ENCODE results near the gene ZNF609. TPM values are rescaled to one million over a fixed set of nuclear protein-coding genes. Genes with fewer than 3 reads are reported as not detected.

Gene ZNF609
- total RNA-seq, 5 donors from 2014 or later (not counting 1 experiment from before 2014, with no cell fraction given), result 52.7 to 81.8 (median 59.3) TPM

DNA sequence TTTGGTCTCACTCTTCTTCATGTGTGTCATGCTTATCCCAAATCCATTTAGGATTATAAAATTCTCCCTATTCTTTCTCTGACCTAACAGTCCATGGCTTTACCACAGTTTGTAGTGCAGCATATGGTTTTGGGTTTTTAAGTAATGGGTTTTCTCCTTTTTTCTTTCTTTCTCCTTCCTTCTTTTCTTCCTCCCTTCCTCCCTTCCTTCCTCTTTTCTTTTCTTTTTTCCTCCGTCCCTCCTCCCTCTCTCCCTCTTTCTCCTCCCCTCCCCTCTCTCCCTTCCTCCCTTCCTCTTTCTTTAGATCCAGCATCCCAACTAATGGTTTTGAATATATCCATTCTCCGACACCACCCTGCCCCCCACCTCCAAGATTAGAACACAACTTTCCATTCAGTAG lies 196.1 kb downstream of the ZNF609 start:
- H3K9me3 ChIP-seq, result no peaks in the 10 kb centered on the region
- POLR2A ChIA-PET, result interaction anchor here in 1 of 2 donors (0.7 kb wide), 1 partner anchor 476 kb away, joined by 3 read pairs; no protein-coding TSS in a partner anchor
- H3K4me3 Mint-ChIP-seq, result no peak overlapping the region
- no peak overlapping the region for H3K27ac Mint-ChIP-seq
- ATAC-seq (replicated peaks in 1 of 4) (no peak), DNase-seq (no peak)
- no peaks in the 10 kb centered on the region for H3K36me3 Mint-ChIP-seq
- H3K27me3 ChIP-seq (replicated peaks in 1 of 2; ENCODE audit: control insufficient read depth in 2 of 2, extremely low read depth in 1 of 2, insufficient read depth in 2 of 2, low read length in 1 of 2), result no peaks in the 10 kb centered on the region
- CTCF ChIA-PET, result interaction anchor here in 1 of 2 donors (0.6 kb wide), 1 partner anchor 53 kb away, joined by 3 read pairs; no protein-coding TSS in a partner anchor
- H3K36me3 ChIP-seq (ENCODE audit: control insufficient read depth in 2 of 2, extremely low read depth in 1 of 2, insufficient read depth in 1 of 2, low read length in 1 of 2), result peaks cover 3 to 9% of the 10 kb centered on the region in 2 donors
- 92% methylated on average over 1 of the region's 2 CpGs for WGBS (ENCODE audit: insufficient coverage)
- H3K27me3 Mint-ChIP-seq, result no peaks in the 10 kb centered on the region
- H3K27ac ChIP-seq (ENCODE audit: low read length), result no peak overlapping the region
- H3K4me1 ChIP-seq (ENCODE audit: control insufficient read depth in 1 of 2, extremely low read depth in 1 of 2, insufficient read depth in 2 of 2, low read length in 2 of 2), result peaks cover 15 to 18% of the 10 kb centered on the region in 2 experiments
- H3K4me1 Mint-ChIP-seq, result peaks cover 20 to 41% (median 26%) of the 10 kb centered on the region in 3 donors
- no peak overlapping the region for H3K4me3 ChIP-seq (ENCODE audit: control insufficient read depth in 1 of 2, extremely low read depth in 1 of 2, low read length in 1 of 2)
- H3K9me3 Mint-ChIP-seq, result no peaks in the 10 kb centered on the region

DNA sequence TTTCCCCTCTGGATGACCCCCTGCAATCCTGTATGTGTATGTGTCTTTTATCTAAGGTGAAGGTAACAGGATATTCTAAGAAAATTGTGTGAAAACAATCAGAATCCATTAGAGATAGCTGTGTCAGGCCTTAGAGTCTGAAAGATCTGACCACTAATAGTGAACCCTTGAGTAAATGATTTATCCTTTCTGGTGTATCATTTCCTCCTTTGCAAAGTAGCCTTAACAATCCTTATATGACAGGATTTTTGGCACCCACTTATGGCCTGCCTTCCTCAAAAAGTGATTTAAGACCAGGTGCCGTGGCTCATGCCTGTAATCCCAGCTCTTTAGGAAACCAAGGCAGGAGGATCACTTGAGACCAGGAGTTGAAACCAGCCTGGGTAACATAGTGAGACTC lies 204.8 kb downstream of the ZNF609 start:
- Histone ChIP-seq H3K36me3 (ENCODE audit: control insufficient read depth in 2 of 2, extremely low read depth in 1 of 2, insufficient read depth in 1 of 2, low read length in 1 of 2) (peaks cover 0 to 5% of the 10 kb centered on the region in 2 donors), H3K4me3 (ENCODE audit: control insufficient read depth in 1 of 2, extremely low read depth in 1 of 2, low read length in 1 of 2) (no peak overlapping the region), H3K9me3 (no peaks in the 10 kb centered on the region), H3K27ac (ENCODE audit: low read length) (no peak overlapping the region), H3K27me3 (replicated peaks in 1 of 2; ENCODE audit: control insufficient read depth in 2 of 2, extremely low read depth in 1 of 2, insufficient read depth in 2 of 2, low read length in 1 of 2) (no peaks in the 10 kb centered on the region), H3K4me1 (ENCODE audit: control insufficient read depth in 1 of 2, extremely low read depth in 1 of 2, insufficient read depth in 2 of 2, low read length in 2 of 2) (no peaks in the 10 kb centered on the region)
- ChIA-PET CTCF (interaction anchor here in 1 of 2 donors (0.9 kb wide), 1 partner anchor 239 kb away, joined by 3 read pairs; no protein-coding TSS in a partner anchor), POLR2A (interaction anchor here in 1 of 2 donors (0.7 kb wide), 3 partner anchors 58 to 242 kb away, joined by 3 to 5 read pairs (median 4); no protein-coding TSS in a partner anchor)
- Mint-ChIP-seq H3K36me3 (peaks cover 7% of the 10 kb centered on the region), H3K9me3 (no peaks in the 10 kb centered on the region), H3K27me3 (no peaks in the 10 kb centered on the region), H3K4me3 (no peak overlapping the region), H3K27ac (peak overlapping the region in 1 of 2 donors; percentile 75), H3K4me1 (peaks cover 17 to 41% (median 25%) of the 10 kb centered on the region in 3 donors)
- WGBS (ENCODE audit: insufficient coverage), result no CpG with 5 or more reads among the region's 1 CpG
- DNase-seq (no peak), ATAC-seq (replicated peaks in 1 of 4) (no peak)

DNA sequence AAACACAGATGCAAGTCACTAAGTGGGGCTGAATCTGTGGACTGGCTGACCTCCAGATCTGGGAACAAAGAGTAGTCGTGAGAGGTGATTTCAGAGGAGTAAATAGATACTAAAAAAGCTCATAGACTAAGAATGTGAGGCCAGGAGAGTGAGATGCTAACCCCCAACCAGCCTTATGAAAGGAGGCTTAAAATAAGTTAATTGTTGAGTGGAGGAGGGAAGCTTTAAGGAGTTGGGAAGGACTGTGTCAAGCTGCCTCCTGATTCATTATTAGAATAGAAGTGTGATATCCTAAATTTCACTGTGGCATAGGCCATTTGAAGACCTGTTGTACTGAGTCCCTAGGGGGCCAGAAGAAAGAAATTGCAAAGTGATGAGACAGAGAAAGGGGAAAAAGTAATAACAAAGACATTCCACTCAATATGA lies 207.4 kb downstream of the ZNF609 start:
- H3K4me1 ChIP-seq (ENCODE audit: control insufficient read depth in 1 of 2, extremely low read depth in 1 of 2, insufficient read depth in 2 of 2, low read length in 2 of 2), result no peaks in the 10 kb centered on the region
- H3K9me3 ChIP-seq, result no peaks in the 10 kb centered on the region
- ChIA-PET POLR2A (interaction anchor here (0.7 kb wide), 3 partner anchors 112 to 530 kb away, joined by 3 read pairs; no protein-coding TSS in a partner anchor), CTCF (no interaction called here)
- H3K4me1 Mint-ChIP-seq, result peaks cover 17 to 26% (median 23%) of the 10 kb centered on the region in 3 donors
- no CpG with 5 or more reads among the region's 1 CpG for WGBS (ENCODE audit: insufficient coverage)
- no peaks in the 10 kb centered on the region for H3K36me3 ChIP-seq (ENCODE audit: control insufficient read depth in 2 of 2, extremely low read depth in 1 of 2, insufficient read depth in 1 of 2, low read length in 1 of 2)
- peak overlapping the region; percentile 9 to 86 for H3K27ac Mint-ChIP-seq
- ATAC-seq (replicated peaks in 1 of 4) (no peak), DNase-seq (no peak)
- H3K27me3 ChIP-seq (replicated peaks in 1 of 2; ENCODE audit: control insufficient read depth in 2 of 2, extremely low read depth in 1 of 2, insufficient read depth in 2 of 2, low read length in 1 of 2), result no peaks in the 10 kb centered on the region
- H3K4me3 ChIP-seq (ENCODE audit: control insufficient read depth in 1 of 2, extremely low read depth in 1 of 2, low read length in 1 of 2), result no peak overlapping the region
- peaks cover 7% of the 10 kb centered on the region for H3K36me3 Mint-ChIP-seq
- H3K27ac ChIP-seq (ENCODE audit: low read length), result no peak overlapping the region
- no peaks in the 10 kb centered on the region for H3K27me3 Mint-ChIP-seq
- H3K4me3 Mint-ChIP-seq, result no peak overlapping the region
- H3K9me3 Mint-ChIP-seq, result no peaks in the 10 kb centered on the region

DNA sequence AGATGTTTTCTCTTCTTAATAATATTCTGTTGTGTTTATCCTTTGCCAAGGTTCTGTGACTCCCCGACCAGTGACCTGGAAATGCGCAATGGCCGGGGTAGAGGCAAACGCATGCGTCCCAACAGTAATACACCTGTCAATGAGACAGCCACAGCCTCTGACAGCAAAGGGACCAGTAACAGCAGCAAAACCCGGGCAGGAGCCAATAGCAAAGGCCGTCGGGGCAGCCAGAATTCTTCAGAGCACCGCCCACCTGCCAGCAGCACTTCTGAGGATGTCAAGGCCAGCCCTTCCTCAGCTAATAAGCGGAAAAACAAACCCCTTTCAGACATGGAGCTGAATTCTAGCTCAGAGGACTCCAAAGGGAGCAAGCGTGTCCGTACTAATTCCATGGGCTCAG lies 213.5 kb downstream of the ZNF609 start:
- Histone ChIP-seq H3K36me3 (ENCODE audit: control insufficient read depth in 2 of 2, extremely low read depth in 1 of 2, insufficient read depth in 1 of 2, low read length in 1 of 2) (peaks cover 10 to 48% of the 10 kb centered on the region in 2 donors), H3K4me3 (ENCODE audit: control insufficient read depth in 1 of 2, extremely low read depth in 1 of 2, low read length in 1 of 2) (no peak overlapping the region), H3K27ac (ENCODE audit: low read length) (no peak overlapping the region), H3K9me3 (no peaks in the 10 kb centered on the region), H3K4me1 (ENCODE audit: control insufficient read depth in 1 of 2, extremely low read depth in 1 of 2, insufficient read depth in 2 of 2, low read length in 2 of 2) (no peaks in the 10 kb centered on the region), H3K27me3 (replicated peaks in 1 of 2; ENCODE audit: control insufficient read depth in 2 of 2, extremely low read depth in 1 of 2, insufficient read depth in 2 of 2, low read length in 1 of 2) (no peaks in the 10 kb centered on the region)
- WGBS (ENCODE audit: insufficient coverage), result 98% methylated on average over 7 of the region's 12 CpGs
- DNase-seq (no peak), ATAC-seq (replicated peaks in 1 of 4) (no peak)
- Mint-ChIP-seq H3K4me3 (no peak overlapping the region), H3K27ac (no peak overlapping the region), H3K36me3 (peaks cover 33% of the 10 kb centered on the region), H3K9me3 (no peaks in the 10 kb centered on the region), H3K27me3 (no peaks in the 10 kb centered on the region), H3K4me1 (peaks cover 0 to 3% (median 0%) of the 10 kb centered on the region in 3 donors)
- CTCF ChIA-PET, result no interaction called here
- POLR2A ChIA-PET, result interaction anchor here in 1 of 2 donors (0.6 kb wide), 1 partner anchor 40 kb away, joined by 3 read pairs; no protein-coding TSS in a partner anchor

DNA sequence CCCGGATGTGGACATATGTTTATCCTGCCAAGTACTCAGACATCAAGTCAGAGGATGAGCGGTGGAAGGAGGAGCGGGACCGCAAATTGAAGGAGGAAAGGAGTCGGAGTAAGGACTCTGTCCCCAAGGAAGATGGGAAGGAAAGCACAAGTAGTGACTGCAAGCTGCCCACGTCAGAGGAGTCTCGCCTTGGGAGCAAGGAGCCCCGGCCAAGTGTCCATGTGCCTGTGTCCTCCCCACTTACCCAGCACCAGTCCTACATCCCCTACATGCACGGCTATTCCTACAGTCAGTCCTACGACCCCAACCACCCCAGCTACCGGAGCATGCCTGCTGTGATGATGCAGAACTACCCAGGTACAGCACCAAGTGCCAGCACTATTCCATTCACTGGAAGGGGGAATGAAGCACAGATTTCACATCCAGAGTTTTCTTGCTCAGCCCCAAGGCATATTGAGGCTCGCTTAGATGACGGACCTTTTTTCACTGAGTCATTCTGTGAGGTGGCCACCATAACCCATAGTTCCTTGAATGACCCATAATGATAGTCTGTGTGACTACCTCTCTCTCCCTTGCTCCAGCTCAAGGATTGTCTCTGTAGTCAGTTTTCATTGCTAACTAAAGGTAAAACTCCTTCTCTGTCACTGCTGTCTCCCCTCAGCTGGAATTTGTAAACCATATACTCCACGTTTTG lies 217.9 kb downstream of the ZNF609 start:
- no peaks in the 10 kb centered on the region for H3K27me3 Mint-ChIP-seq
- H3K27ac ChIP-seq (ENCODE audit: low read length), result no peak overlapping the region
- WGBS (ENCODE audit: insufficient coverage), result 96% methylated on average over 5 of the region's 14 CpGs
- peak overlapping the region in 1 of 2 donors; percentile 53 for H3K27ac Mint-ChIP-seq
- no peak overlapping the region for H3K4me3 Mint-ChIP-seq
- no peaks in the 10 kb centered on the region for H3K9me3 Mint-ChIP-seq
- CTCF ChIA-PET, result no interaction called here
- no peak overlapping the region for H3K4me3 ChIP-seq (ENCODE audit: control insufficient read depth in 1 of 2, extremely low read depth in 1 of 2, low read length in 1 of 2)
- H3K36me3 Mint-ChIP-seq, result peaks cover 64% of the 10 kb centered on the region
- no peak for ATAC-seq (replicated peaks in 1 of 4)
- peaks cover 15 to 91% of the 10 kb centered on the region in 2 donors for H3K36me3 ChIP-seq (ENCODE audit: control insufficient read depth in 2 of 2, extremely low read depth in 1 of 2, insufficient read depth in 1 of 2, low read length in 1 of 2)
- POLR2A ChIA-PET, result interaction anchor here (0.5 to 0.6 kb wide), 3 partner anchors 30 to 784 kb away, joined by 4 to 8 read pairs (median 6); no protein-coding TSS in a partner anchor
- H3K4me1 Mint-ChIP-seq, result no peaks in the 10 kb centered on the region
- no peaks in the 10 kb centered on the region for H3K27me3 ChIP-seq (replicated peaks in 1 of 2; ENCODE audit: control insufficient read depth in 2 of 2, extremely low read depth in 1 of 2, insufficient read depth in 2 of 2, low read length in 1 of 2)
- H3K9me3 ChIP-seq, result no peaks in the 10 kb centered on the region
- DNase-seq, result no peak
- no peaks in the 10 kb centered on the region for H3K4me1 ChIP-seq (ENCODE audit: control insufficient read depth in 1 of 2, extremely low read depth in 1 of 2, insufficient read depth in 2 of 2, low read length in 2 of 2)

DNA sequence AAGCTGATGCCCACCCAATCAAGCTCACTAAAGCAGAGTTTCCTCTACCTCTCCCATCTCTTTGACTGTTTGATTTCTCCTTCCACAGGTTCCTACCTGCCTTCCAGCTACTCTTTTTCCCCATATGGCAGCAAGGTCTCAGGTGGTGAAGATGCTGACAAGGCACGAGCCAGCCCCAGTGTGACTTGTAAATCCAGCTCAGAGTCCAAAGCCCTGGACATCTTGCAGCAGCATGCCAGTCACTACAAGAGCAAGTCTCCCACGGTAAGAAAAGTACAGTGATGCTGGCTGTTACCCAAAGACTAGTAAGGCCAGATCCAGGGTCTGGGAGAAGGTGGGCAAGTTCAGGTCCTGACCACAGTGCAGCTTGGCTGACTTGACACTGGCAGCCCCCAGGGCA lies 219.7 kb downstream of the ZNF609 start:
- 83% methylated on average over 2 of the region's 2 CpGs for WGBS (ENCODE audit: insufficient coverage)
- ATAC-seq (replicated peaks in 1 of 4) (no peak), DNase-seq (no peak)
- Histone ChIP-seq H3K9me3 (no peaks in the 10 kb centered on the region), H3K4me3 (ENCODE audit: control insufficient read depth in 1 of 2, extremely low read depth in 1 of 2, low read length in 1 of 2) (no peak overlapping the region), H3K27ac (ENCODE audit: low read length) (no peak overlapping the region), H3K27me3 (replicated peaks in 1 of 2; ENCODE audit: control insufficient read depth in 2 of 2, extremely low read depth in 1 of 2, insufficient read depth in 2 of 2, low read length in 1 of 2) (no peaks in the 10 kb centered on the region), H3K36me3 (ENCODE audit: control insufficient read depth in 2 of 2, extremely low read depth in 1 of 2, insufficient read depth in 1 of 2, low read length in 1 of 2) (peaks cover 9 to 86% of the 10 kb centered on the region in 2 donors), H3K4me1 (ENCODE audit: control insufficient read depth in 1 of 2, extremely low read depth in 1 of 2, insufficient read depth in 2 of 2, low read length in 2 of 2) (no peaks in the 10 kb centered on the region)
- Mint-ChIP-seq H3K36me3 (peaks cover 63% of the 10 kb centered on the region), H3K27me3 (no peaks in the 10 kb centered on the region), H3K9me3 (no peaks in the 10 kb centered on the region), H3K27ac (peak overlapping the region in 1 of 2 donors; percentile 60), H3K4me1 (no peaks in the 10 kb centered on the region), H3K4me3 (no peak overlapping the region)
- ChIA-PET CTCF (no interaction called here), POLR2A (no interaction called here)
